Mesothelial cell of epicardium (in vitro differentiated cells): Measurements from ENCODE around the gene INPP4B. TPM values are rescaled to one million over a fixed set of nuclear protein-coding genes. Genes with fewer than 3 reads are reported as not detected.
A peak's percentile ranks its signal among the peaks of the same experiment; 100 is the strongest.

Experiments
- DNase-seq, 2 experiments: peaks; one replicate each; pipeline ENCODE4 v3.0.0; 2021; ENCODE audit warnings: low spot score in 2 of 2; ENCODE audit not compliant: unreplicated experiment in 2 of 2
- H3K27ac Mint-ChIP-seq: 2 replicates; pipeline ENCODE4 v1.8.0; 2021; ENCODE audit warnings: mixed read lengths
- H3K27me3 Mint-ChIP-seq: 2 replicates; pipeline ENCODE4 v1.8.0; 2021; ENCODE audit warnings: low read depth, mixed read lengths
- H3K36me3 Mint-ChIP-seq: 2 replicates; pipeline ENCODE4 v1.8.0; 2021; ENCODE audit warnings: mixed read lengths
- H3K4me1 Mint-ChIP-seq: 2 replicates; pipeline ENCODE4 v1.8.0; 2021; ENCODE audit warnings: mixed read lengths
- H3K4me3 Mint-ChIP-seq: 2 replicates; pipeline ENCODE4 v1.8.0; 2021; ENCODE audit warnings: mild to moderate bottlenecking, moderate library complexity, mixed read lengths
- H3K9me3 Mint-ChIP-seq: 2 replicates; pipeline ENCODE4 v1.8.0; 2021; ENCODE audit warnings: mixed read lengths
- total RNA-seq: library from RNA; stranded (reverse); gene quantifications from 3 replicates; pipeline ENCODE4 v1.2.1, GENCODE V29; 2021
- TF ChIP-seq, protein P1 (sequence below): fragments of 200-600 bp; sonication (generic); IDR thresholded peaks from one replicate; pipeline ENCODE4 v1.5.0; 2021; ENCODE audit warnings: antibody characterized with exemption; ENCODE audit not compliant: unreplicated experiment

Gene INPP4B
- total RNA-seq, 1 donor from 2014 or later: 35.4 TPM

DNA sequence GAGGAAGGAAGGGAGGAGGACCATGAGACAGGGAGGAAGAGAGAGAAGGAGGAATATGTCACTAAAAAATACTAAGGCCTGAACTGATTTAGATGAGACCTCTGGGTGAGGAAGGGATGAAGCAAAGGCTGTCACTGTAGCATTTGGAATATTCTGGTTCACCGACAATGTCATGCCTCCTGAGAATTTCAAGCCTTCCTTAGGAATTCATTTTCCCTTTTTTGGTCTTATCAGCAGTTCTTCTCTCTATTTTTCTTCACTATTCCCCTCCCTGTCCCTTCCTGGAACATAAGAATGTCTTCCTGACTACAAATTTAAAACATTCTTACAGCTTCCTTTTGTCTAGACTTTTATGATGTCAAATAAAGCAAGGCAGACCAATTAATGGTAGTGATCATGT, 527.8 kb downstream of the INPP4B start:
- Mint-ChIP-seq H3K36me3 (peaks cover 21% of the 10 kb centered on the region), H3K27me3 (no peaks in the 10 kb centered on the region), H3K4me3 (no peak overlapping the region), H3K4me1 (peaks cover 21% of the 10 kb centered on the region), H3K27ac (peak overlapping the region; percentile 51), H3K9me3 (peaks cover 18% of the 10 kb centered on the region)
- TF ChIP-seq, protein P1, sequence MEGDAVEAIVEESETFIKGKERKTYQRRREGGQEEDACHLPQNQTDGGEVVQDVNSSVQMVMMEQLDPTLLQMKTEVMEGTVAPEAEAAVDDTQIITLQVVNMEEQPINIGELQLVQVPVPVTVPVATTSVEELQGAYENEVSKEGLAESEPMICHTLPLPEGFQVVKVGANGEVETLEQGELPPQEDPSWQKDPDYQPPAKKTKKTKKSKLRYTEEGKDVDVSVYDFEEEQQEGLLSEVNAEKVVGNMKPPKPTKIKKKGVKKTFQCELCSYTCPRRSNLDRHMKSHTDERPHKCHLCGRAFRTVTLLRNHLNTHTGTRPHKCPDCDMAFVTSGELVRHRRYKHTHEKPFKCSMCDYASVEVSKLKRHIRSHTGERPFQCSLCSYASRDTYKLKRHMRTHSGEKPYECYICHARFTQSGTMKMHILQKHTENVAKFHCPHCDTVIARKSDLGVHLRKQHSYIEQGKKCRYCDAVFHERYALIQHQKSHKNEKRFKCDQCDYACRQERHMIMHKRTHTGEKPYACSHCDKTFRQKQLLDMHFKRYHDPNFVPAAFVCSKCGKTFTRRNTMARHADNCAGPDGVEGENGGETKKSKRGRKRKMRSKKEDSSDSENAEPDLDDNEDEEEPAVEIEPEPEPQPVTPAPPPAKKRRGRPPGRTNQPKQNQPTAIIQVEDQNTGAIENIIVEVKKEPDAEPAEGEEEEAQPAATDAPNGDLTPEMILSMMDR: no peak
- no peak for DNase-seq

- Mint-ChIP-seq H3K9me3 (peaks cover 14% of the 10 kb centered on the region), H3K4me1 (peaks cover 24% of the 10 kb centered on the region), H3K27me3 (no peaks in the 10 kb centered on the region), H3K36me3 (peaks cover 24% of the 10 kb centered on the region), H3K27ac (no peak overlapping the region), H3K4me3 (no peak overlapping the region)
- DNase-seq: no peak
- TF ChIP-seq, protein P1: no peak
These were observed 529.2 kb downstream of the INPP4B start for GRCh38 chr4:142316913-142317312.

GRCh38 chr4:142316025-142316424, 530.1 kb downstream of the INPP4B start:
- Mint-ChIP-seq H3K36me3 (peaks cover 16% of the 10 kb centered on the region), H3K4me3 (no peak overlapping the region), H3K9me3 (peaks cover 5% of the 10 kb centered on the region), H3K4me1 (peaks cover 32% of the 10 kb centered on the region), H3K27ac (no peak overlapping the region), H3K27me3 (no peaks in the 10 kb centered on the region)
- DNase-seq: no peak
- TF ChIP-seq, protein P1: no peak

- peaks cover 11% of the 10 kb centered on the region for H3K36me3 Mint-ChIP-seq
- peaks cover 37% of the 10 kb centered on the region for H3K4me1 Mint-ChIP-seq
- H3K27ac Mint-ChIP-seq: no peak overlapping the region
- no peak overlapping the region for H3K4me3 Mint-ChIP-seq
- no peaks in the 10 kb centered on the region for H3K9me3 Mint-ChIP-seq
- DNase-seq: no peak
- H3K27me3 Mint-ChIP-seq: no peaks in the 10 kb centered on the region
- TF ChIP-seq, protein P1: no peak
These were observed 531.4 kb downstream of the INPP4B start for GRCh38 chr4:142314686-142315085.

GRCh38 chr4:142314247-142314646, 531.9 kb downstream of the INPP4B start:
- no peaks in the 10 kb centered on the region for H3K27me3 Mint-ChIP-seq
- DNase-seq: no peak
- H3K36me3 Mint-ChIP-seq: peaks cover 8% of the 10 kb centered on the region
- H3K4me3 Mint-ChIP-seq: no peak overlapping the region
- H3K4me1 Mint-ChIP-seq: peaks cover 41% of the 10 kb centered on the region
- peak overlapping the region; percentile 45 for H3K27ac Mint-ChIP-seq
- H3K9me3 Mint-ChIP-seq: no peaks in the 10 kb centered on the region
- TF ChIP-seq, protein P1: no peak

- Mint-ChIP-seq H3K9me3 (no peaks in the 10 kb centered on the region), H3K4me3 (no peak overlapping the region), H3K27ac (no peak overlapping the region), H3K36me3 (peaks cover 8% of the 10 kb centered on the region), H3K4me1 (peaks cover 45% of the 10 kb centered on the region), H3K27me3 (no peaks in the 10 kb centered on the region)
- TF ChIP-seq, protein P1: no peak
- DNase-seq: no peak
These were observed 533.7 kb downstream of the INPP4B start for GRCh38 chr4:142312391-142312790.
